SK-N-MC (cell line): ENCODE results near the gene SUPT20HL1.
"Not testable (repeated sequence)": the region's sequence is repeated elsewhere in the genome, so short reads cannot be mapped to it uniquely, and the experiment has no call there.

Experiments used
- DNase-seq: peaks from one replicate; pipeline ENCODE4 v3.0.0-alpha.2; 2011; ENCODE audit warnings: low read depth, low spot score
- H3K27ac ChIP-seq: fragments of 200-600 bp; sonication (generic); 2 replicates; pipeline ENCODE4 v1.5.1; 2016; ENCODE audit warnings: mixed run types
- H3K36me3 ChIP-seq: fragments of 200-600 bp; sonication (generic); 2 replicates; pipeline ENCODE4 v1.6.1; 2017; ENCODE audit warnings: antibody characterized with exemption, low read length, mixed read lengths; ENCODE audit not compliant: insufficient read depth
- H3K4me3 ChIP-seq: fragments of 200-600 bp; sonication (generic); 2 replicates; pipeline ENCODE4 v1.5.1; 2016
- H3K9ac ChIP-seq: fragments of 200-600 bp; sonication (generic); 2 replicates; pipeline ENCODE4 v1.8.0; 2017; ENCODE audit warnings: mixed run types, mixed read lengths; ENCODE audit not compliant: insufficient read length
- H3K9me3 ChIP-seq: fragments of 200-600 bp; sonication (generic); 2 replicates; pipeline ENCODE4 v1.6.1; 2017; ENCODE audit warnings: low read depth, mild to moderate bottlenecking, antibody characterized with exemption, low read length, moderate library complexity, mixed read lengths
- EZH2 ChIP-seq: fragments of 200-600 bp; sonication (generic); IDR thresholded peaks from one replicate; pipeline ENCODE4 v1.6.1; 2017; ENCODE audit warnings: antibody characterized with exemption
- FOXP2 ChIP-seq: optimal IDR thresholded peaks from 2 replicates; pipeline ENCODE3; 2011; ENCODE audit warnings: mild to moderate bottlenecking, moderate library complexity; ENCODE audit not compliant: insufficient read depth; ENCODE audit errors: extremely low read length, control extremely low read depth
- POLR2AphosphoS5 ChIP-seq: IDR thresholded peaks from 2 replicates; pipeline ENCODE4 v1.6.1; 2012; ENCODE audit warnings: mild to moderate bottlenecking, low read depth, low read length, borderline replicate concordance

SUPT20HL1 gene

GRCh38 chrX:24372021-24372763, 11.8 kb downstream of the SUPT20HL1 start:
- Histone ChIP-seq H3K36me3 (no peaks in the 10 kb centered on the region), H3K9ac (no peak overlapping the region), H3K9me3 (no peaks in the 10 kb centered on the region), H3K4me3 (no peak overlapping the region), H3K27ac (no peak overlapping the region)
- no peak for DNase-seq
- TF ChIP-seq EZH2 (no peak), POLR2AphosphoS5 (no peak), FOXP2 (no peak)

- no peaks in the 10 kb centered on the region for H3K36me3 ChIP-seq
- no peak overlapping the region for H3K4me3 ChIP-seq
- H3K27ac ChIP-seq: no peak overlapping the region
- no peak for DNase-seq
- H3K9me3 ChIP-seq: no peaks in the 10 kb centered on the region
- H3K9ac ChIP-seq: no peak overlapping the region
- no peak for TF ChIP-seq FOXP2
- no peak for TF ChIP-seq EZH2
- TF ChIP-seq POLR2AphosphoS5: no peak
These were observed 15.2 kb downstream of the SUPT20HL1 start for GRCh38 chrX:24375600-24376131.

GRCh38 chrX:24376403-24376802, 16.0 kb downstream of the SUPT20HL1 start:
- Histone ChIP-seq H3K4me3 (no peak overlapping the region), H3K27ac (no peak overlapping the region), H3K9ac (no peak overlapping the region), H3K36me3 (no peaks in the 10 kb centered on the region), H3K9me3 (no peaks in the 10 kb centered on the region)
- TF ChIP-seq POLR2AphosphoS5: no peak
- TF ChIP-seq EZH2: no peak
- no peak for TF ChIP-seq FOXP2
- DNase-seq: no peak

- H3K36me3 ChIP-seq: no peaks in the 10 kb centered on the region
- no peak for DNase-seq
- no peak for TF ChIP-seq POLR2AphosphoS5
- TF ChIP-seq EZH2: no peak
- TF ChIP-seq FOXP2: no peak
- H3K27ac ChIP-seq: no peak overlapping the region
- H3K9me3 ChIP-seq: no peaks in the 10 kb centered on the region
- H3K9ac ChIP-seq: no peak overlapping the region
- no peak overlapping the region for H3K4me3 ChIP-seq
These were observed 16.8 kb downstream of the SUPT20HL1 start for GRCh38 chrX:24377195-24377594.

- TF ChIP-seq EZH2 (no peak), POLR2AphosphoS5 (no peak), FOXP2 (no peak)
- Histone ChIP-seq H3K4me3 (no peak overlapping the region), H3K27ac (no peak overlapping the region), H3K9me3 (no peaks in the 10 kb centered on the region), H3K36me3 (no peaks in the 10 kb centered on the region), H3K9ac (no peak overlapping the region)
- DNase-seq: no peak
These were observed 17.6 kb downstream of the SUPT20HL1 start for GRCh38 chrX:24377911-24378468.

GRCh38 chrX:24378706-24379105, 18.3 kb downstream of the SUPT20HL1 start:
- Histone ChIP-seq H3K9ac (no peak overlapping the region), H3K27ac (no peak overlapping the region), H3K4me3 (no peak overlapping the region), H3K36me3 (no peaks in the 10 kb centered on the region), H3K9me3 (no peaks in the 10 kb centered on the region)
- no peak for DNase-seq
- no peak for TF ChIP-seq FOXP2
- no peak for TF ChIP-seq POLR2AphosphoS5
- TF ChIP-seq EZH2: no peak

- Histone ChIP-seq H3K9me3 (no peaks in the 10 kb centered on the region), H3K4me3 (no peak overlapping the region), H3K9ac (no peak overlapping the region), H3K36me3 (no peaks in the 10 kb centered on the region), H3K27ac (no peak overlapping the region)
- TF ChIP-seq POLR2AphosphoS5 (no peak), EZH2 (no peak), FOXP2 (no peak)
- no peak for DNase-seq
These were observed 20.1 kb downstream of the SUPT20HL1 start for GRCh38 chrX:24380262-24381187.

GRCh38 chrX:24382315-24382714, 21.9 kb downstream of the SUPT20HL1 start:
- not testable (repeated sequence) for H3K36me3 ChIP-seq, H3K9me3 ChIP-seq, H3K4me3 ChIP-seq, H3K9ac ChIP-seq, H3K27ac ChIP-seq, DNase-seq
